K562 (cell line): ENCODE results near the gene SKAP2.

ENCODE experiments used
- ATF7 ChIP-seq: fragments of 450-650 bp; IDR thresholded peaks from 2 replicates; pipeline ENCODE4 v1.7.1; 2014; ENCODE audit warnings: mild to moderate bottlenecking, moderate library complexity
- CBX3 ChIP-seq, 2 experiments: IDR thresholded peaks; 1 replicate in 1 of 2; 2 replicates in 1 of 2; pipeline ENCODE4 v1.6.1; 2012; ENCODE audit warnings: inconsistent platforms in 2 of 2, low read length in 2 of 2, borderline replicate concordance in 1 of 2, control low read depth in 1 of 2
- CTCF ChIP-seq, 3 experiments: IDR thresholded peaks in 2 of 3; conservative IDR thresholded peaks in 1 of 3; 2 replicates each; pipeline ENCODE4 v1.5.1; 2011 to 2012; ENCODE audit warnings: low read length in 3 of 3, mild to moderate bottlenecking in 3 of 3, control low read depth in 2 of 3, improper control_type of control experiment in 1 of 3, inconsistent platforms in 1 of 3, low read depth in 1 of 3, mixed read lengths in 1 of 3, moderate library complexity in 1 of 3; ENCODE audit not compliant: insufficient read depth in 2 of 3
- EHMT2 ChIP-seq: fragments of 450-650 bp; IDR thresholded peaks from 2 replicates; pipeline ENCODE4 v1.6.1; 2018; ENCODE audit warnings: antibody characterized with exemption
- FOSL1 ChIP-seq: fragments of 200-800 bp; sonication (Bioruptor generic); conservative IDR thresholded peaks from 2 replicates; pipeline ENCODE4 v1.6.1; 2016; ENCODE audit warnings: missing genetic modification characterization, missing compliant biosample characterization
- FOXA1 ChIP-seq: fragments of 450-650 bp; IDR thresholded peaks from 2 replicates; pipeline ENCODE4 v1.6.1; 2016; ENCODE audit warnings: mild to moderate bottlenecking, borderline replicate concordance
- FOXK2 ChIP-seq, 2 experiments: fragments of 450-650 bp; IDR thresholded peaks in 1 of 2; conservative IDR thresholded peaks in 1 of 2; 2 replicates each; pipeline ENCODE4 v1.6.1; 2016; ENCODE audit warnings: low read depth in 2 of 2, mild to moderate bottlenecking in 1 of 2
- HEY1 ChIP-seq: fragments of 250-450 bp; sonication (Bioruptor Pico); IDR thresholded peaks from 2 replicates; pipeline ENCODE4 v1.5.0; 2020; ENCODE audit warnings: mild to moderate bottlenecking, moderate library complexity, borderline replicate concordance
- MEF2A ChIP-seq: IDR thresholded peaks from 2 replicates; pipeline ENCODE4 v1.6.1; 2011; ENCODE audit warnings: low read depth, mild to moderate bottlenecking, low read length, moderate library complexity; ENCODE audit not compliant: control insufficient read depth
- MXI1 ChIP-seq: IDR thresholded peaks from 2 replicates; pipeline ENCODE4 v1.6.1; 2011; ENCODE audit warnings: low read depth, mild to moderate bottlenecking, improper control_type of control experiment, low read length
- POLR2AphosphoS5 ChIP-seq: IDR thresholded peaks from 2 replicates; pipeline ENCODE4 v1.6.1; 2011; ENCODE audit warnings: mild to moderate bottlenecking, low read depth, low read length, moderate library complexity; ENCODE audit not compliant: control insufficient read depth, insufficient read depth
- POLR2B ChIP-seq: fragments of 450-650 bp; IDR thresholded peaks from 2 replicates; pipeline ENCODE4 v1.6.1; 2018; ENCODE audit warnings: low read depth; ENCODE audit not compliant: partially characterized antibody
- TCF7 ChIP-seq: sonication (generic); IDR thresholded peaks from 2 replicates; pipeline ENCODE4 v1.6.1; 2016; ENCODE audit warnings: antibody characterized with exemption, borderline replicate concordance
- TF ChIP-seq, protein P1 (sequence below): sonication (generic); formaldehyde crosslinking; IDR thresholded peaks from 2 replicates; pipeline ENCODE4 v1.8.1; 2022; ENCODE audit warnings: missing genetic modification reagents

DNA sequence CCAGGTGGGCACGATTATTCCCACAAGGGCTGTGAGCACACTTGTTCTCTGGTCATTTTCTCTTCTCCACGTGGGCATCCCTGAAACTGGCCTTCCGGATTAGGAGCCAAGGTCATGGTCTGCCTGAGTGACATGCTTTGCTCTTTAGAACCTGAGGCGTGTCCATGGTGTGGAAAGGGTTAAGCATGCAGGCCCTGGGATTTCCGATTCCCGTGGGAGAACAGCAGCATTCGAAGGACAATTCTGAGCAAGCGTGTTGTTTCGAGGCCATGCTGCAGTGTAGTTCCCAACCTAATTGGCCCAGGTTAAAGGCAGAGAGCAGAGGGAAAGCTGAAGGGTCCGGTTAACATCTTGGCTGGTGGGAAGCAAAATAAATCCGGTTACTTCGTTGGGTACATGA, 245.9 kb downstream of the SKAP2 start:
- TF ChIP-seq MXI1: no peak
- no peak for TF ChIP-seq MEF2A
- TF ChIP-seq TCF7: no peak
- TF ChIP-seq FOXA1: no peak
- TF ChIP-seq, protein P1, sequence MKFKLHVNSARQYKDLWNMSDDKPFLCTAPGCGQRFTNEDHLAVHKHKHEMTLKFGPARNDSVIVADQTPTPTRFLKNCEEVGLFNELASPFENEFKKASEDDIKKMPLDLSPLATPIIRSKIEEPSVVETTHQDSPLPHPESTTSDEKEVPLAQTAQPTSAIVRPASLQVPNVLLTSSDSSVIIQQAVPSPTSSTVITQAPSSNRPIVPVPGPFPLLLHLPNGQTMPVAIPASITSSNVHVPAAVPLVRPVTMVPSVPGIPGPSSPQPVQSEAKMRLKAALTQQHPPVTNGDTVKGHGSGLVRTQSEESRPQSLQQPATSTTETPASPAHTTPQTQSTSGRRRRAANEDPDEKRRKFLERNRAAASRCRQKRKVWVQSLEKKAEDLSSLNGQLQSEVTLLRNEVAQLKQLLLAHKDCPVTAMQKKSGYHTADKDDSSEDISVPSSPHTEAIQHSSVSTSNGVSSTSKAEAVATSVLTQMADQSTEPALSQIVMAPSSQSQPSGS (CRISPR knock-in tag): no peak
- no peak for TF ChIP-seq EHMT2
- no peak for TF ChIP-seq FOXK2 (conservative IDR thresholded peaks at IDR 0.05 in 1 of 2, IDR thresholded peaks at IDR 0.05 in 1 of 2; ENCODE audit: low read depth in 2 of 2)
- no peak for TF ChIP-seq HEY1 (CRISPR knock-in tag)
- TF ChIP-seq POLR2B: no peak
- no peak for TF ChIP-seq POLR2AphosphoS5
- TF ChIP-seq CBX3 (IDR thresholded peaks at IDR 0.05; ENCODE audit: borderline replicate concordance in 1 of 2, low read length in 2 of 2): no peak
- no peak for TF ChIP-seq ATF7
- no peak for TF ChIP-seq CTCF (IDR thresholded peaks at IDR 0.05 in 2 of 3, conservative IDR thresholded peaks at IDR 0.05 in 1 of 3; ENCODE audit: insufficient read depth in 2 of 3, low read depth in 1 of 3, low read length in 3 of 3)
- no peak for TF ChIP-seq FOSL1 (tag)
